Measurements from ENCODE around the gene OPN4.

Gene OPN4

DNA sequence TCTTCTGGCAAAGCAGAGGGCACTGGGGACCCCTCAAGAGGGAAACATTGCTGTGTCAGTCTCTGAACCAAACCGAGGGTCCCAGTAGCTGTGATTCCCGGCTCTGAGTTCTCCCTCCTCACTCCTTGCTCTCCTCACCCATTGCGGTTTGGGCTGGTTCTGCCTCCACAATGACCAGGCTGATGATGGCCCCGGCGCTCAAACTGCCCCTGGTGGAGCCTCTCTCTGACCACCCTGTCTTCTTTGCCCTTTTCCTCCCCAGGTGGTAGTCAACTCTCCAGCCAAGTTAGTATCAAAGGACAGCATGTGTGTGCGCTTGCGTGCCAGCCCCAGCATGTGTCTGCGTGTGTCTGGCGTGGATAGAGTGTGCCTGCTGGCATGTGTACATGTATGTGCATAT is 31.1 kb downstream of the OPN4 start:
- H3K27ac ChIP-seq: no peak overlapping the region

DNA sequence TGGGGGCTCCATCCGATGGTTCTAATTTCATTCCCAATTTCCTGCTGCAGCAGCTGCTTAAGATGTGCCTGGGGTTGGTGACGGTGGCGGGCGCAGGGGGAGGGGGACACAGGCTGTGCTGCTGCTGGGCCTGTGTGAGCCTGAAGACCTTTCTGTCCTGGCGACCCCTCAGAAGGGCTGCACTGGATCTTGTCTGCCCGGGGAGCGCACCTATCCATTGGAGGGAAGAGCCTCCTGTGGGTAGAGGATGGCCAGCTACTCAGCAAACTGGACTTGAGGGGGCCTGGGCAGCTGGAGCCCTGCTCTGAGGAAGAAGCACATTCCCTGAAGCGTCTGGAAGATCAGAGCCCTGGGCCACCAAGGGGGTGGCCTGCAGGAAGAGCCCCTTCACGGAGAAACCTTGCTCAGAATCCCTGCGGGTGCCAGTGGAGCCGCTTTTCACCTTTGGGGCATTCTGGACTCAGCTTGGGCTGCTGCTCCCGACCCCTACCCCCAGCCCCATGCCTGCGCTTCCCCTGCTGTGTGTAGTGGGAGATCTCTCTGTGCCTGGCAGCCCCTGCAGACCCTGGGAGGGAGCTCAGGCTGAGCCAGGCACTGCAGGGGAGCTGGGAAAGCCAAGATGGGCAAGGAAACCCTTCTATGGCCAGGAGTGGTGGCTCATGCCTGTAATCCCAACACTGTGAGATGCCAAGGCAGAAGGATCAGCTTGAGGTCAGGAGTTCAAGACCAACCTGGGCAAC is 31.7 kb downstream of the OPN4 start:
- no peak overlapping the region for H3K9ac ChIP-seq
- no peak overlapping the region for H3K4me2 ChIP-seq (ENCODE audit: low read length)
- TF ChIP-seq, protein P1, sequence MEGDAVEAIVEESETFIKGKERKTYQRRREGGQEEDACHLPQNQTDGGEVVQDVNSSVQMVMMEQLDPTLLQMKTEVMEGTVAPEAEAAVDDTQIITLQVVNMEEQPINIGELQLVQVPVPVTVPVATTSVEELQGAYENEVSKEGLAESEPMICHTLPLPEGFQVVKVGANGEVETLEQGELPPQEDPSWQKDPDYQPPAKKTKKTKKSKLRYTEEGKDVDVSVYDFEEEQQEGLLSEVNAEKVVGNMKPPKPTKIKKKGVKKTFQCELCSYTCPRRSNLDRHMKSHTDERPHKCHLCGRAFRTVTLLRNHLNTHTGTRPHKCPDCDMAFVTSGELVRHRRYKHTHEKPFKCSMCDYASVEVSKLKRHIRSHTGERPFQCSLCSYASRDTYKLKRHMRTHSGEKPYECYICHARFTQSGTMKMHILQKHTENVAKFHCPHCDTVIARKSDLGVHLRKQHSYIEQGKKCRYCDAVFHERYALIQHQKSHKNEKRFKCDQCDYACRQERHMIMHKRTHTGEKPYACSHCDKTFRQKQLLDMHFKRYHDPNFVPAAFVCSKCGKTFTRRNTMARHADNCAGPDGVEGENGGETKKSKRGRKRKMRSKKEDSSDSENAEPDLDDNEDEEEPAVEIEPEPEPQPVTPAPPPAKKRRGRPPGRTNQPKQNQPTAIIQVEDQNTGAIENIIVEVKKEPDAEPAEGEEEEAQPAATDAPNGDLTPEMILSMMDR (IDR thresholded peaks at IDR 0.05): no peak
- H3K36me3 ChIP-seq (ENCODE audit: control insufficient read depth, insufficient read depth, low read length): no peaks in the 10 kb centered on the region
- no peaks in the 10 kb centered on the region for H3K79me2 ChIP-seq
- H3K9me3 ChIP-seq (ENCODE audit: control insufficient read depth, low read length): no peaks in the 10 kb centered on the region
- no peak overlapping the region for H3K4me3 ChIP-seq (ENCODE audit: low read depth, low read length)
- H3K4me1 ChIP-seq: no peaks in the 10 kb centered on the region
- H3K27me3 ChIP-seq (ENCODE audit: control insufficient read depth, insufficient read depth, low read length): no peaks in the 10 kb centered on the region
- no peak overlapping the region for H2AFZ ChIP-seq
- H3K27ac ChIP-seq: no peak overlapping the region

More for the DNA sequence above, 31.1 kb downstream of the OPN4 start:
- Histone ChIP-seq H3K4me1 (no peaks in the 10 kb centered on the region), H3K9me3 (ENCODE audit: control insufficient read depth, low read length) (no peaks in the 10 kb centered on the region), H3K4me2 (ENCODE audit: low read length) (no peak overlapping the region), H3K79me2 (no peaks in the 10 kb centered on the region), H3K4me3 (ENCODE audit: low read depth, low read length) (no peak overlapping the region), H3K27me3 (ENCODE audit: control insufficient read depth, insufficient read depth, low read length) (no peaks in the 10 kb centered on the region), H3K9ac (no peak overlapping the region), H3K36me3 (ENCODE audit: control insufficient read depth, insufficient read depth, low read length) (no peaks in the 10 kb centered on the region), H2AFZ (no peak overlapping the region)
- TF ChIP-seq, protein P1 (IDR thresholded peaks at IDR 0.05): no peak

DNA sequence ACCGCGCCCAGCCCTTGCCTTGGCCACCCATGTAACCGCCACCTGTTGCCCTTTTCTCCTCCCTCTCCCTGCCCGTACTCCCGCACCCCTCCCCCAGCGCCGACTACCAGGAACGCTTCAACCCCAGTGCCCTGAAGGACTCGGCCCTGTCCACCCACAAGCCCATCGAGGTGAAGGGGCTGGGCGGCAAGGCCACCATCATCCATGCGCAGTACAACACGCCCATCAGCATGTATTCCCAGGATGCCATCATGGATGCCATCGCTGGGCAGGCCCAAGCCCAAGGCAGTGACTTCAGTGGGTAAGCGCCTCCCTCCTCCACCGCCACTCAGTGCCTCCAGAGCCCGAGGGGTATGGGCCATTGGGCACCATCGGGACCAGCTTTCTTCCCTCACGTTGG is 32.6 kb downstream of the OPN4 start:
- no peaks in the 10 kb centered on the region for H3K27me3 ChIP-seq (ENCODE audit: control insufficient read depth, insufficient read depth, low read length)
- H3K9me3 ChIP-seq (ENCODE audit: control insufficient read depth, low read length): no peaks in the 10 kb centered on the region
- no peak overlapping the region for H3K4me2 ChIP-seq (ENCODE audit: low read length)
- no peak overlapping the region for H3K4me3 ChIP-seq (ENCODE audit: low read depth, low read length)
- H3K9ac ChIP-seq: no peak overlapping the region
- H3K27ac ChIP-seq: no peak overlapping the region
- no peaks in the 10 kb centered on the region for H3K79me2 ChIP-seq
- TF ChIP-seq, protein P1 (IDR thresholded peaks at IDR 0.05): no peak
- no peak overlapping the region for H2AFZ ChIP-seq
- H3K4me1 ChIP-seq: no peaks in the 10 kb centered on the region
- no peaks in the 10 kb centered on the region for H3K36me3 ChIP-seq (ENCODE audit: control insufficient read depth, insufficient read depth, low read length)

DNA sequence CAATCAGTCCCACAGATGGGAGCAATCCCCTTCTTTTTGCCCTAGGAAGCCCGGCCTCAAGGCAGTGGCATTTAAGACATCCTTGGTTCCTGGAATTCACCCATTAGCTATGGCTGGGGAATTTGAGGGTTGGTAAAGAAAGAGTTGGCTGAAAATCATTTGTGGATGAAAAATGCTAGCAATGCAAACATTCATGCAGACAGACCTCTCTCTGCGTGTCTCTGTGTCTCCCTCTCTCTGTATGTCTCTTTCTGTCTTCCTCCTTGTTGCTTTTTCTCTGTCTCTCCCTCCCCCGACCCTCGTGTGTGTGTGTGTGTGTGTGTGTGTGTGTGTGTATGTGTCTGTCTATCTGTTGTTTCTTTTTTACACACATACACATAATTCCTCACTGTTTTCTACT is 33.4 kb downstream of the OPN4 start:
- H3K79me2 ChIP-seq: no peaks in the 10 kb centered on the region
- no peak overlapping the region for H3K4me2 ChIP-seq (ENCODE audit: low read length)
- no peaks in the 10 kb centered on the region for H3K27me3 ChIP-seq (ENCODE audit: control insufficient read depth, insufficient read depth, low read length)
- H3K36me3 ChIP-seq (ENCODE audit: control insufficient read depth, insufficient read depth, low read length): no peaks in the 10 kb centered on the region
- H3K4me1 ChIP-seq: no peaks in the 10 kb centered on the region
- H2AFZ ChIP-seq: no peak overlapping the region
- TF ChIP-seq, protein P1 (IDR thresholded peaks at IDR 0.05): no peak
- no peak overlapping the region for H3K9ac ChIP-seq
- H3K9me3 ChIP-seq (ENCODE audit: control insufficient read depth, low read length): no peaks in the 10 kb centered on the region
- no peak overlapping the region for H3K4me3 ChIP-seq (ENCODE audit: low read depth, low read length)
- H3K27ac ChIP-seq: no peak overlapping the region

DNA sequence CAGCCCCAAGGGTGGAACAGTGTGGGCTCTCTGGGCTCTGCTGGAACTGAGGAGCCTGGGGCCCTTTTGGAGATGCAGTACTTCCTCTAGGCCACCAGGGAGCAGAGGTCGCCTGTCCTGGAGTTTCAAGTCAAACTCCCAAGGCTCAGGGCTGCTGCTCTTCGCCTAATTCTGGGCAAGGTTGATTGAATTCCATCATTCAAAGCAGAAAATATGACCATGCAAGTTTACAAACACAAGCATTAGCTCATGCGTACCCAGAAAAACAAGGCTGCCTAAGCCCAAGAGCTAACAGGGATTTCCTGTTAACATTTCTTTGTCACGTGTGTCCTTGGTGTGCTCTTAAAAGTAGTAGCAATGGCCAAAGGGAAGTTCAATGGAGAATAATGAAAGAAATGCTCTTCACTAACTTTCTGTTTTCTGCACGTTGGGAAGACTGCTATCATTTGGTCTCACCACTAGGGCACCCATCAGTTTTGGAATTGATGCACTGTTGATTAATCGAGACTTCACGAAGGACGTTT is 34.1 kb downstream of the OPN4 start:
- Histone ChIP-seq H3K4me2 (ENCODE audit: low read length) (no peak overlapping the region), H3K27me3 (ENCODE audit: control insufficient read depth, insufficient read depth, low read length) (no peaks in the 10 kb centered on the region), H3K79me2 (no peaks in the 10 kb centered on the region), H2AFZ (peak overlapping the region; percentile 82), H3K27ac (no peak overlapping the region), H3K9ac (no peak overlapping the region), H3K9me3 (ENCODE audit: control insufficient read depth, low read length) (no peaks in the 10 kb centered on the region), H3K4me1 (no peaks in the 10 kb centered on the region), H3K36me3 (ENCODE audit: control insufficient read depth, insufficient read depth, low read length) (no peaks in the 10 kb centered on the region), H3K4me3 (ENCODE audit: low read depth, low read length) (no peak overlapping the region)
- TF ChIP-seq, protein P1 (IDR thresholded peaks at IDR 0.05): peak; percentile 90

Data from parathyroid adenoma (tissue), 2 donors.